Neural progenitor cell (in vitro differentiated cells): ENCODE data around the gene CLDN6. TPM values are rescaled to one million over a fixed set of nuclear protein-coding genes. Genes with fewer than 3 reads are reported as not detected.

ENCODE experiments used
- DNase-seq: peaks from one replicate; pipeline ENCODE4 v3.0.0-alpha.2; 2016; ENCODE audit warnings: low spot score
- H2AFZ ChIP-seq: fragments of 200-600 bp; sonication (generic); replicated peaks from 2 replicates; pipeline ENCODE4 v1.6.1; 2016; ENCODE audit warnings: antibody characterized with exemption
- H3F3A ChIP-seq: fragments of 200-600 bp; sonication (generic); 2 replicates; pipeline ENCODE4 v1.6.1; 2016; ENCODE audit warnings: antibody characterized with exemption, low read depth
- H3K27ac ChIP-seq: fragments of 200-600 bp; sonication (generic); 2 replicates; pipeline ENCODE4 v1.5.1; 2016; ENCODE audit warnings: mild to moderate bottlenecking
- H3K27me3 ChIP-seq: fragments of 200-600 bp; sonication (generic); 2 replicates; pipeline ENCODE4 v1.6.1; 2016; ENCODE audit warnings: mild to moderate bottlenecking, moderate library complexity
- H3K36me3 ChIP-seq: fragments of 200-600 bp; sonication (generic); 2 replicates; pipeline ENCODE4 v1.5.1; 2016
- H3K4me1 ChIP-seq: fragments of 200-600 bp; sonication (generic); 2 replicates; pipeline ENCODE4 v1.6.1; 2016; ENCODE audit warnings: mixed run types
- H3K4me2 ChIP-seq: fragments of 200-600 bp; sonication (generic); 2 replicates; pipeline ENCODE4 v1.6.1; 2016
- H3K4me3 ChIP-seq: fragments of 200-600 bp; sonication (generic); 2 replicates; pipeline ENCODE4 v1.5.1; 2016
- H3K79me2 ChIP-seq: fragments of 200-600 bp; sonication (generic); 2 replicates; pipeline ENCODE4 v1.6.1; 2016; ENCODE audit warnings: low read depth
- H3K9ac ChIP-seq: fragments of 200-600 bp; sonication (generic); 2 replicates; pipeline ENCODE4 v1.6.1; 2016
- H3K9me3 ChIP-seq: fragments of 200-600 bp; sonication (generic); 2 replicates; pipeline ENCODE4 v1.5.1; 2016; ENCODE audit warnings: low read depth
- H4K20me1 ChIP-seq: fragments of 200-600 bp; sonication (generic); 2 replicates; pipeline ENCODE4 v1.6.1; 2016; ENCODE audit warnings: low read depth
- H3K27ac Mint-ChIP-seq: 3 replicates; pipeline ENCODE4 v1.8.0; 2021; ENCODE audit warnings: mixed read lengths
- H3K27me3 Mint-ChIP-seq: 2 replicates; pipeline ENCODE4 v1.8.0; 2022; ENCODE audit warnings: low read depth, mild to moderate bottlenecking, inconsistent platforms, moderate library complexity, mixed read lengths; ENCODE audit not compliant: insufficient read depth
- H3K36me3 Mint-ChIP-seq: 3 replicates; pipeline ENCODE4 v1.8.0; 2021; ENCODE audit warnings: mixed read lengths
- H3K4me1 Mint-ChIP-seq: 3 replicates; pipeline ENCODE4 v1.8.0; 2021; ENCODE audit warnings: mixed read lengths
- H3K4me3 Mint-ChIP-seq: 3 replicates; pipeline ENCODE4 v1.8.0; 2021; ENCODE audit warnings: mild to moderate bottlenecking, moderate library complexity, mixed read lengths
- H3K9me3 Mint-ChIP-seq: 3 replicates; pipeline ENCODE4 v1.8.0; 2020; ENCODE audit warnings: mixed read lengths
- CTCF ChIP-seq: fragments of 200-600 bp; sonication (generic); IDR thresholded peaks from 2 replicates; pipeline ENCODE4 v1.5.1; 2017; ENCODE audit warnings: antibody characterized with exemption, mild to moderate bottlenecking
- EZH2 ChIP-seq: fragments of 200-600 bp; sonication (generic); IDR thresholded peaks from 2 replicates; pipeline ENCODE4 v1.6.1; 2017; ENCODE audit warnings: antibody characterized with exemption, mild to moderate bottlenecking, moderate library complexity
- EZH2phosphoT487 ChIP-seq: fragments of 200-600 bp; sonication (generic); IDR thresholded peaks from 2 replicates; pipeline ENCODE4 v1.6.1; 2017; ENCODE audit warnings: antibody characterized with exemption
- total RNA-seq: library from RNA; depleted of rRNA; stranded (reverse); fragments of >200 nt; gene quantifications from 2 replicates; pipeline ENCODE4 v1.2.3, GENCODE V29; 2015; ENCODE audit warnings: low replicate concordance

Gene CLDN6
- total RNA-seq, 1 donor from 2014 or later: 31.6 TPM

DNA sequence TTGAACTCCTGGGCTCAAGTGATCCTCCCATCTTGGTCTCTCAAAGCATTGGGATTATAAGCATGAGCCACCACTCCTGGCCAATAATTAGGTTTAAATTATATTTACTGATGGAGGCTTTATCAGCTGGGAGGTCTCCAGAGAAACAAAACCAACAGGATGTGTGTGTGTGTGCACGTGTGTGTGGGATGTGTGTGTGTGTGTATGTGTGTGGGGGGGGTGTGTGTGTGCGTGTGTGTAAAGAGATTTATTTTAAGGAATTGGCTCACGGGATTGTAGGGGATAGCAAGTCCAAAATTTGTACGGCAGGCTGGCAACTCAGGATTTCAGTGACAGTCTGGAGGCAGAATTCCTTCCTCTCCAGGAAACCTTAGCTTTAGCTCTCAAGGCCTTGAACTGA, 33.0 kb upstream of the CLDN6 start:
- TF ChIP-seq EZH2: no peak
- TF ChIP-seq CTCF: no peak
- no peak for TF ChIP-seq EZH2phosphoT487
- Histone ChIP-seq H2AFZ (no peak overlapping the region), H3K9me3 (no peaks in the 10 kb centered on the region), H3K9ac (no peak overlapping the region), H3K27me3 (peaks cover 53% of the 10 kb centered on the region), H3K79me2 (no peaks in the 10 kb centered on the region), H4K20me1 (peaks cover 13% of the 10 kb centered on the region), H3K27ac (no peak overlapping the region), H3F3A (peaks cover 12% of the 10 kb centered on the region), H3K4me3 (no peak overlapping the region), H3K4me1 (no peaks in the 10 kb centered on the region), H3K36me3 (no peaks in the 10 kb centered on the region), H3K4me2 (no peak overlapping the region)
- H3K4me3 Mint-ChIP-seq: peak overlapping the region; percentile 24
- no peak overlapping the region for H3K27ac Mint-ChIP-seq
- no peak for DNase-seq
- H3K4me1 Mint-ChIP-seq: peaks cover 5% of the 10 kb centered on the region
- no peaks in the 10 kb centered on the region for H3K9me3 Mint-ChIP-seq
- peaks cover 5% of the 10 kb centered on the region for H3K36me3 Mint-ChIP-seq
- peaks cover 29% of the 10 kb centered on the region for H3K27me3 Mint-ChIP-seq

DNA sequence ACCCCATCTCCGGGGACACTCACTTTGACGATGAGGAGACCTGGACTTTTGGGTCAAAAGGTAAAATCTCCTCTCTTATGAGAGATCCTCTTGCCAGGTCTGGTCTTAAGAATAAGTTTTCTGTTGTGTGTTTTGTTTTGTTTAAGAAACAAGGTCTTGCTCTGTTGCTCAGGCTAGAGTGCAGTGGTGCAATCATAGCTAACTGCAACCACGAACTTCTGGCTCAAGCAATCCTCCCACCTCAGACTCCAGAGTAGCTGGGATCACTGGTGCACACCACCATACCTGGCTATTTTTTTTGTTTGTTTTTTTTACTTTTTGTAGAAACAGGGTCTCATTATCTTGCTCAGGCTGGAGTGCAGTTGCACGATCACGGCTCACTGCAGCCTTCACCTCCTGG, 32.5 kb upstream of the CLDN6 start:
- H3K27me3 ChIP-seq: peaks cover 58% of the 10 kb centered on the region
- H3K4me1 ChIP-seq: no peaks in the 10 kb centered on the region
- no peaks in the 10 kb centered on the region for H3K36me3 ChIP-seq
- no peaks in the 10 kb centered on the region for H3K79me2 ChIP-seq
- H2AFZ ChIP-seq: no peak overlapping the region
- DNase-seq: no peak
- H3K4me3 ChIP-seq: no peak overlapping the region
- H3K27me3 Mint-ChIP-seq: peaks cover 29% of the 10 kb centered on the region
- no peak overlapping the region for H3K27ac Mint-ChIP-seq
- peaks cover 5% of the 10 kb centered on the region for H3K36me3 Mint-ChIP-seq
- H3F3A ChIP-seq: peaks cover 15% of the 10 kb centered on the region
- TF ChIP-seq CTCF (no peak), EZH2phosphoT487 (no peak), EZH2 (no peak)
- no peaks in the 10 kb centered on the region for H3K9me3 Mint-ChIP-seq
- H3K4me1 Mint-ChIP-seq: peaks cover 5% of the 10 kb centered on the region
- H3K27ac ChIP-seq: no peak overlapping the region
- peaks cover 13% of the 10 kb centered on the region for H4K20me1 ChIP-seq
- no peak overlapping the region for H3K9ac ChIP-seq
- H3K9me3 ChIP-seq: no peaks in the 10 kb centered on the region
- H3K4me3 Mint-ChIP-seq: no peak overlapping the region
- no peak overlapping the region for H3K4me2 ChIP-seq

GRCh38 chr16:3049921-3050481, 32.0 kb upstream of the CLDN6 start:
- Mint-ChIP-seq H3K9me3 (no peaks in the 10 kb centered on the region), H3K27me3 (peaks cover 34% of the 10 kb centered on the region)

GRCh38 chr16:3047387-3047720, 29.4 kb upstream of the CLDN6 start:
- H3K4me3 Mint-ChIP-seq: peak overlapping the region; percentile 76
- Histone ChIP-seq H3K9ac (no peak overlapping the region), H3K9me3 (no peaks in the 10 kb centered on the region), H3K4me1 (no peaks in the 10 kb centered on the region), H3K4me2 (peak overlapping the region; percentile 91), H3K27ac (no peak overlapping the region), H2AFZ (no peak overlapping the region), H3K79me2 (no peaks in the 10 kb centered on the region), H3K27me3 (peaks cover 90% of the 10 kb centered on the region), H4K20me1 (peaks cover 13% of the 10 kb centered on the region), H3F3A (peaks cover 30% of the 10 kb centered on the region), H3K36me3 (no peaks in the 10 kb centered on the region), H3K4me3 (peak overlapping the region; percentile 58)
- no peak overlapping the region for H3K27ac Mint-ChIP-seq
- H3K9me3 Mint-ChIP-seq: no peaks in the 10 kb centered on the region
- peaks cover 3% of the 10 kb centered on the region for H3K36me3 Mint-ChIP-seq
- peaks cover 7% of the 10 kb centered on the region for H3K4me1 Mint-ChIP-seq
- TF ChIP-seq CTCF (no peak), EZH2 (no peak), EZH2phosphoT487 (no peak)
- peaks cover 47% of the 10 kb centered on the region for H3K27me3 Mint-ChIP-seq
- no peak for DNase-seq

More at GRCh38 chr16:3049921-3050481, 32.0 kb upstream of the CLDN6 start:
- no peak for DNase-seq
- no peak overlapping the region for H3K27ac ChIP-seq
- Mint-ChIP-seq H3K4me3 (no peak overlapping the region), H3K4me1 (peaks cover 5% of the 10 kb centered on the region), H3K36me3 (peaks cover 3% of the 10 kb centered on the region), H3K27ac (no peak overlapping the region)
- H3K36me3 ChIP-seq: no peaks in the 10 kb centered on the region
- TF ChIP-seq EZH2phosphoT487: no peak
- H3K4me2 ChIP-seq: no peak overlapping the region
- H2AFZ ChIP-seq: no peak overlapping the region
- H3K27me3 ChIP-seq: peaks cover 63% of the 10 kb centered on the region
- H3K9ac ChIP-seq: no peak overlapping the region
- peaks cover 13% of the 10 kb centered on the region for H4K20me1 ChIP-seq
- no peaks in the 10 kb centered on the region for H3K79me2 ChIP-seq
- H3K4me1 ChIP-seq: no peaks in the 10 kb centered on the region
- H3K4me3 ChIP-seq: no peak overlapping the region
- no peaks in the 10 kb centered on the region for H3K9me3 ChIP-seq
- peaks cover 20% of the 10 kb centered on the region for H3F3A ChIP-seq
